ENCODE results near the gene GSE1.

The GSE1 gene

DNA sequence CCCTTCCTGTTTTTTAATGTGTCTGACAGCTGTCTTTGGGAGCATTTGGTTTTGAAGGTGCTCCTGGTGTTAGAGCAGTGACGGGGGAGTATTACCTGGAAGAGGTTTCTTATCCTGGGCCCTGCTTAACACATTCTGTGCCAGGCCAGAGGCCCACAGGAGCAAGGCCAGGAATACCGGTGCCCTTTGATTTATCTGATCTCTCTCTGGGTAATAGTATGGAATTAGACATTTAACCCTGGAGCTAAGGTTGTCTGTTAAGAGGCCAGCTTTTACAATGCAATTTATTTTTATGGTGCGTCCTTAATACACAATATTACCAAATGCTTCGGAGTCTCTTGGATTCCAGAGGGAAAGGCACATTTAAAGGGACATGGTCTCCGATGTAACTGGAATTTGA, 37.2 kb upstream of the GSE1 start:
- ChIA-PET POLR2A (no interaction called here), CTCF (interaction anchor here (1.0 kb wide), 1 partner anchor 34 kb away, joined by 3 read pairs; no protein-coding TSS in a partner anchor)
- TF ChIP-seq ZNF600 (tag by site-specific recombination; IDR thresholded peaks at IDR 0.05) (no peak), ZNF561 (tag by site-specific recombination; IDR thresholded peaks at IDR 0.05; ENCODE audit: borderline replicate concordance) (no peak), ZSCAN23 (tag by site-specific recombination; IDR thresholded peaks at IDR 0.05) (no peak), ZFHX2 (tag by site-specific recombination; conservative IDR thresholded peaks at IDR 0.05) (no peak), HOXC10 (CRISPR knock-in tag; IDR thresholded peaks at IDR 0.05) (no peak), KLF9 (tag by site-specific recombination; IDR thresholded peaks at IDR 0.05; ENCODE audit: low read depth) (no peak), ZNF830 (tag by site-specific recombination; IDR thresholded peaks at IDR 0.05; ENCODE audit: low read depth) (no peak)
- TF ChIP-seq, protein P1, sequence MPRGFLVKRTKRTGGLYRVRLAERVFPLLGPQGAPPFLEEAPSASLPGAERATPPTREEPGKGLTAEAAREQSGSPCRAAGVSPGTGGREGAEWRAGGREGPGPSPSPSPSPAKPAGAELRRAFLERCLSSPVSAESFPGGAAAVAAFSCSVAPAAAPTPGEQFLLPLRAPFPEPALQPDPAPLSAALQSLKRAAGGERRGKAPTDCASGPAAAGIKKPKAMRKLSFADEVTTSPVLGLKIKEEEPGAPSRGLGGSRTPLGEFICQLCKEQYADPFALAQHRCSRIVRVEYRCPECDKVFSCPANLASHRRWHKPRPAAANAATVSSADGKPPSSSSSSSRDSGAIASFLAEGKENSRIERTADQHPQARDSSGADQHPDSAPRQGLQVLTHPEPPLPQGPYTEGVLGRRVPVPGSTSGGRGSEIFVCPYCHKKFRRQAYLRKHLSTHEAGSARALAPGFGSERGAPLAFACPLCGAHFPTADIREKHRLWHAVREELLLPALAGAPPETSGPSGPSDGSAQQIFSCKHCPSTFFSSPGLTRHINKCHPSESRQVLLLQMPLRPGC (tag by site-specific recombination; IDR thresholded peaks at IDR 0.05) = no peak
- TF ChIP-seq, protein P2, sequence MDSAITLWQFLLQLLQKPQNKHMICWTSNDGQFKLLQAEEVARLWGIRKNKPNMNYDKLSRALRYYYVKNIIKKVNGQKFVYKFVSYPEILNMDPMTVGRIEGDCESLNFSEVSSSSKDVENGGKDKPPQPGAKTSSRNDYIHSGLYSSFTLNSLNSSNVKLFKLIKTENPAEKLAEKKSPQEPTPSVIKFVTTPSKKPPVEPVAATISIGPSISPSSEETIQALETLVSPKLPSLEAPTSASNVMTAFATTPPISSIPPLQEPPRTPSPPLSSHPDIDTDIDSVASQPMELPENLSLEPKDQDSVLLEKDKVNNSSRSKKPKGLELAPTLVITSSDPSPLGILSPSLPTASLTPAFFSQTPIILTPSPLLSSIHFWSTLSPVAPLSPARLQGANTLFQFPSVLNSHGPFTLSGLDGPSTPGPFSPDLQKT (IDR thresholded peaks at IDR 0.05; ENCODE audit: borderline replicate concordance, low read depth, low read length) = no peak
- TF ChIP-seq, protein P3, sequence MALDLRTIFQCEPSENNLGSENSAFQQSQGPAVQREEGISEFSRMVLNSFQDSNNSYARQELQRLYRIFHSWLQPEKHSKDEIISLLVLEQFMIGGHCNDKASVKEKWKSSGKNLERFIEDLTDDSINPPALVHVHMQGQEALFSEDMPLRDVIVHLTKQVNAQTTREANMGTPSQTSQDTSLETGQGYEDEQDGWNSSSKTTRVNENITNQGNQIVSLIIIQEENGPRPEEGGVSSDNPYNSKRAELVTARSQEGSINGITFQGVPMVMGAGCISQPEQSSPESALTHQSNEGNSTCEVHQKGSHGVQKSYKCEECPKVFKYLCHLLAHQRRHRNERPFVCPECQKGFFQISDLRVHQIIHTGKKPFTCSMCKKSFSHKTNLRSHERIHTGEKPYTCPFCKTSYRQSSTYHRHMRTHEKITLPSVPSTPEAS (tag by site-specific recombination; IDR thresholded peaks at IDR 0.05) = no peak
- Histone ChIP-seq H3K9me3 (ENCODE audit: control insufficient read depth, insufficient read depth, low read depth, low read length) (no peaks in the 10 kb centered on the region), H3K4me3 (ENCODE audit: low read depth, low read length) (no peak overlapping the region), H3K36me3 (ENCODE audit: control insufficient read depth in 2 of 2, insufficient read depth in 1 of 2, low read length in 2 of 2) (peaks cover 0 to 6% of the 10 kb centered on the region in 2 experiments; a peak in 1 of 3 replicates), H3K27ac (ENCODE audit: extremely low read depth, low read depth, low read length) (no peak overlapping the region), H3K4me1 (ENCODE audit: control insufficient read depth, insufficient read depth, low read length) (peaks cover 21% of the 10 kb centered on the region)

DNA sequence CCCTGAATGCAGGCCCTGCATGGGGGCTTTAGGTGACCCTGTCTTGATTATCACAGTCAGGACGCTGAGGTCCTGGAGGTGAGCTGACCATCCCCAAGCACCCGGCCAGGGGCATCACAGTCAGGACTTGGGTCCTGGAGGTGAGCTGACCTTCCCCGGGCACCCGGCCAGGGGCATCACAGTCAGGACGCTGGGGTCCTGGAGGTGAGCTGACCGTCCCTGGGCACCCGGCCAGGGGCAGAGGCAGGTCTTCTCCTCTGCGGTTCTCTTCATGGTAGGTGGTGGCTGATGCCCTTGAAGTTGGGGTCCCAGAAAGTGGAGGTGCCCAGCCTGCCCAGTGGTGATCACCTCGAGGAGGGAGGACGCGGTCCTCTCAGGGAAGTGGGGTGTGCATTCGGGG, 36.2 kb upstream of the GSE1 start:
- H3K4me3 ChIP-seq (ENCODE audit: low read depth, low read length) = no peak overlapping the region
- CTCF ChIA-PET = interaction anchor here (0.6 kb wide), 1 partner anchor 48 kb away, joined by 3 read pairs; no protein-coding TSS in a partner anchor
- H3K27ac ChIP-seq (ENCODE audit: extremely low read depth, low read depth, low read length) = no peak overlapping the region
- peaks cover 21% of the 10 kb centered on the region for H3K4me1 ChIP-seq (ENCODE audit: control insufficient read depth, insufficient read depth, low read length)
- POLR2A ChIA-PET = interaction anchor here (0.5 kb wide), 1 partner anchor 1564 kb away, joined by 3 read pairs; no protein-coding TSS in a partner anchor
- peaks cover 0 to 4% of the 10 kb centered on the region in 2 experiments; a peak in 1 of 3 replicates for H3K36me3 ChIP-seq (ENCODE audit: control insufficient read depth in 2 of 2, insufficient read depth in 1 of 2, low read length in 2 of 2)
- H3K9me3 ChIP-seq (ENCODE audit: control insufficient read depth, insufficient read depth, low read depth, low read length) = no peaks in the 10 kb centered on the region
- TF ChIP-seq RBAK (tag by site-specific recombination; IDR thresholded peaks at IDR 0.05) (no peak), ZNF473 (tag by site-specific recombination; IDR thresholded peaks at IDR 0.05) (no peak), ZNF629 (tag by site-specific recombination; IDR thresholded peaks at IDR 0.05) (no peak), ZNF792 (tag by site-specific recombination; IDR thresholded peaks at IDR 0.05) (no peak), ZNF266 (tag by site-specific recombination; IDR thresholded peaks at IDR 0.05; ENCODE audit: low read depth) (no peak), ZNF248 (tag by site-specific recombination; IDR thresholded peaks at IDR 0.05) (no peak), ZFHX2 (tag by site-specific recombination; conservative IDR thresholded peaks at IDR 0.05) (no peak), SETDB1 (IDR thresholded peaks at IDR 0.05; ENCODE audit: insufficient read length, low read length) (no peak), ZNF132 (tag by site-specific recombination; IDR thresholded peaks at IDR 0.05; ENCODE audit: borderline replicate concordance) (no peak), IKZF3 (tag by site-specific recombination; IDR thresholded peaks at IDR 0.05) (no peak), MZF1 (tag by site-specific recombination; IDR thresholded peaks at IDR 0.05; ENCODE audit: borderline replicate concordance) (no peak), ZNF777 (tag by site-specific recombination; IDR thresholded peaks at IDR 0.05; ENCODE audit: borderline replicate concordance) (no peak)
- TF ChIP-seq, protein P3 (tag by site-specific recombination; IDR thresholded peaks at IDR 0.05) = no peak
- TF ChIP-seq, protein P4, sequence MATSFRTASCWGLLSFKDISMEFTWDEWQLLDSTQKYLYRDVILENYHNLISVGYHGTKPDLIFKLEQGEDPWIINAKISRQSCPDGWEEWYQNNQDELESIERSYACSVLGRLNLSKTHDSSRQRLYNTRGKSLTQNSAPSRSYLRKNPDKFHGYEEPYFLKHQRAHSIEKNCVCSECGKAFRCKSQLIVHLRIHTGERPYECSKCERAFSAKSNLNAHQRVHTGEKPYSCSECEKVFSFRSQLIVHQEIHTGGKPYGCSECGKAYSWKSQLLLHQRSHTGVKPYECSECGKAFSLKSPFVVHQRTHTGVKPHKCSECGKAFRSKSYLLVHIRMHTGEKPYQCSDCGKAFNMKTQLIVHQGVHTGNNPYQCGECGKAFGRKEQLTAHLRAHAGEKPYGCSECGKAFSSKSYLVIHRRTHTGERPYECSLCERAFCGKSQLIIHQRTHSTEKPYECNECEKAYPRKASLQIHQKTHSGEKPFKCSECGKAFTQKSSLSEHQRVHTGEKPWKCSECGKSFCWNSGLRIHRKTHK (tag by site-specific recombination; IDR thresholded peaks at IDR 0.05) = no peak
- TF ChIP-seq, protein P5, sequence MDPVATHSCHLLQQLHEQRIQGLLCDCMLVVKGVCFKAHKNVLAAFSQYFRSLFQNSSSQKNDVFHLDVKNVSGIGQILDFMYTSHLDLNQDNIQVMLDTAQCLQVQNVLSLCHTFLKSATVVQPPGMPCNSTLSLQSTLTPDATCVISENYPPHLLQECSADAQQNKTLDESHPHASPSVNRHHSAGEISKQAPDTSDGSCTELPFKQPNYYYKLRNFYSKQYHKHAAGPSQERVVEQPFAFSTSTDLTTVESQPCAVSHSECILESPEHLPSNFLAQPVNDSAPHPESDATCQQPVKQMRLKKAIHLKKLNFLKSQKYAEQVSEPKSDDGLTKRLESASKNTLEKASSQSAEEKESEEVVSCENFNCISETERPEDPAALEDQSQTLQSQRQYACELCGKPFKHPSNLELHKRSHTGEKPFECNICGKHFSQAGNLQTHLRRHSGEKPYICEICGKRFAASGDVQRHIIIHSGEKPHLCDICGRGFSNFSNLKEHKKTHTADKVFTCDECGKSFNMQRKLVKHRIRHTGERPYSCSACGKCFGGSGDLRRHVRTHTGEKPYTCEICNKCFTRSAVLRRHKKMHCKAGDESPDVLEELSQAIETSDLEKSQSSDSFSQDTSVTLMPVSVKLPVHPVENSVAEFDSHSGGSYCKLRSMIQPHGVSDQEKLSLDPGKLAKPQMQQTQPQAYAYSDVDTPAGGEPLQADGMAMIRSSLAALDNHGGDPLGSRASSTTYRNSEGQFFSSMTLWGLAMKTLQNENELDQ (tag by site-specific recombination; IDR thresholded peaks at IDR 0.05; ENCODE audit: low read depth) = no peak
- TF ChIP-seq, protein P6, sequence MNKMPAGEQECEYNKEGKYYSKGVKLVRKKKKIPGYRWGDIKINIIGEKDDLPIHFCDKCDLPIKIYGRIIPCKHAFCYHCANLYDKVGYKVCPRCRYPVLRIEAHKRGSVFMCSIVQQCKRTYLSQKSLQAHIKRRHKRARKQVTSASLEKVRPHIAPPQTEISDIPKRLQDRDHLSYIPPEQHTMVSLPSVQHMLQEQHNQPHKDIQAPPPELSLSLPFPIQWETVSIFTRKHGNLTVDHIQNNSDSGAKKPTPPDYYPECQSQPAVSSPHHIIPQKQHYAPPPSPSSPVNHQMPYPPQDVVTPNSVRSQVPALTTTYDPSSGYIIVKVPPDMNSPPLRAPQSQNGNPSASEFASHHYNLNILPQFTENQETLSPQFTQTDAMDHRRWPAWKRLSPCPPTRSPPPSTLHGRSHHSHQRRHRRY (tag by site-specific recombination; IDR thresholded peaks at IDR 0.05) = no peak
